BLaER1 treated with 17β-estradiol and CSF1 and Interleukin-3, amounts not matched to agents 10 nM and 100 nM (cell line): Measurements from ENCODE around the gene KAT2A.
A peak's percentile ranks its signal among the peaks of the same experiment; 100 is the strongest.

Experiments used
- H3K27ac ChIP-seq, 11 experiments: shearing (Covaris generic); formaldehyde crosslinking; 2 replicates each; pipeline ENCODE4 v1.8.1; 2022
- H3K27me3 ChIP-seq, 11 experiments: shearing (Covaris generic); formaldehyde crosslinking; 2 replicates each; pipeline ENCODE4 v1.8.1; 2022
- H3K36me3 ChIP-seq, 11 experiments: shearing (Covaris generic); formaldehyde crosslinking; 2 replicates each; pipeline ENCODE4 v1.8.1; 2022
- H3K4me1 ChIP-seq, 10 experiments: shearing (Covaris generic); formaldehyde crosslinking; 2 replicates each; pipeline ENCODE4 v1.8.1; 2022
- H3K4me2 ChIP-seq, 11 experiments: shearing (Covaris generic); formaldehyde crosslinking; 2 replicates each; pipeline ENCODE4 v1.8.1; 2022
- H3K4me3 ChIP-seq, 10 experiments: shearing (Covaris generic); formaldehyde crosslinking; 2 replicates each; pipeline ENCODE4 v1.8.1; 2022
- H3K9ac ChIP-seq, 11 experiments: shearing (Covaris generic); formaldehyde crosslinking; 2 replicates each; pipeline ENCODE4 v1.8.1; 2022
- H3K9me3 ChIP-seq, 11 experiments: shearing (Covaris generic); formaldehyde crosslinking; replicated peaks in 1 of 11; 2 replicates each; pipeline ENCODE4 v1.8.1; 2022
- H4K20me1 ChIP-seq, 11 experiments: shearing (Covaris generic); formaldehyde crosslinking; 2 replicates each; pipeline ENCODE4 v1.8.1; 2022
- Cebpa-rat ChIP-seq, 11 experiments: shearing (Covaris generic); IDR thresholded peaks; 2 replicates each; pipeline ENCODE4 v1.8.1; 2022

KAT2A gene

DNA sequence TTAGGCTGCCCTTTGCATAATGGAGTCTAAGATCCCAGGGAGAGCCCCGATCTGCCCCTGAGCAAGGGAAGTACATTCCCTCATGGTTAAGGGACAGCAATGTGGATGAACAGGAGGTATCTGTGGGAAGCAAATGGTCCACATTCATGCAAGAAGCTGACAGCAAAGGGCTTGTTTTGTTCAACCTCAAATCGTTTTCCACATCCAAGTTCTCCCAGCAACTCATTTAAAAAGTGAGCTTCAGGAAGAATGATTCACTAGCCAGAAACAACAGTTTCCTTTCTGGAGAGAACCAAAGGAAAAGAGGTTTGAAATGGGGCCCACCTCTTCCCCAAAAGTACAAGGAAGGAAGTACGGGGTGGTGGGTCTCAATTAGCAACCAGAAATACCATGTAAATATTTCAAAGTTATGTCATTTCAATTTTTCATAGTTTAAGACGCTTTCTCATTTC, 10.8 kb upstream of the KAT2A start:
- Histone ChIP-seq H3K9ac (peak overlapping the region; percentile 32 to 75 (median 56); a peak in 19 of 22 replicates), H3K4me1 (peaks cover 60 to 100% (median 92%) of the 10 kb centered on the region in 10 experiments), H4K20me1 (peaks cover 7 to 100% (median 85%) of the 10 kb centered on the region in 11 experiments; a peak in 21 of 22 replicates), H3K27ac (peak overlapping the region; percentile 48 to 90 (median 68); a peak in 21 of 22 replicates), H3K4me3 (peak overlapping the region in 8 of 10 experiments; percentile 22 to 51 (median 27); a peak in 14 of 20 replicates), H3K4me2 (peak overlapping the region; percentile 60 to 95 (median 90)), H3K9me3 (no peaks in the 10 kb centered on the region), H3K27me3 (no peaks in the 10 kb centered on the region), H3K36me3 (peaks cover 61 to 81% (median 68%) of the 10 kb centered on the region in 11 experiments)
- no peak for TF ChIP-seq Cebpa-rat (IDR thresholded peaks at IDR 0.05)

- Histone ChIP-seq H3K4me2 (peak overlapping the region; percentile 60 to 95 (median 90)), H3K9ac (peak overlapping the region; percentile 32 to 75 (median 56); a peak in 18 of 22 replicates), H3K27ac (peak overlapping the region; percentile 48 to 90 (median 68); a peak in 21 of 22 replicates), H3K27me3 (no peaks in the 10 kb centered on the region), H3K9me3 (no peaks in the 10 kb centered on the region), H3K4me1 (peaks cover 56 to 94% (median 84%) of the 10 kb centered on the region in 10 experiments), H3K4me3 (peak overlapping the region in 7 of 10 experiments; percentile 22 to 51 (median 30); a peak in 13 of 20 replicates), H3K36me3 (peaks cover 61 to 81% (median 68%) of the 10 kb centered on the region in 11 experiments), H4K20me1 (peaks cover 7 to 97% (median 77%) of the 10 kb centered on the region in 11 experiments; a peak in 20 of 22 replicates)
- no peak for TF ChIP-seq Cebpa-rat (IDR thresholded peaks at IDR 0.05)
Measured at GRCh38 chr17:42131232-42131631, 10.1 kb upstream of the KAT2A start.

DNA sequence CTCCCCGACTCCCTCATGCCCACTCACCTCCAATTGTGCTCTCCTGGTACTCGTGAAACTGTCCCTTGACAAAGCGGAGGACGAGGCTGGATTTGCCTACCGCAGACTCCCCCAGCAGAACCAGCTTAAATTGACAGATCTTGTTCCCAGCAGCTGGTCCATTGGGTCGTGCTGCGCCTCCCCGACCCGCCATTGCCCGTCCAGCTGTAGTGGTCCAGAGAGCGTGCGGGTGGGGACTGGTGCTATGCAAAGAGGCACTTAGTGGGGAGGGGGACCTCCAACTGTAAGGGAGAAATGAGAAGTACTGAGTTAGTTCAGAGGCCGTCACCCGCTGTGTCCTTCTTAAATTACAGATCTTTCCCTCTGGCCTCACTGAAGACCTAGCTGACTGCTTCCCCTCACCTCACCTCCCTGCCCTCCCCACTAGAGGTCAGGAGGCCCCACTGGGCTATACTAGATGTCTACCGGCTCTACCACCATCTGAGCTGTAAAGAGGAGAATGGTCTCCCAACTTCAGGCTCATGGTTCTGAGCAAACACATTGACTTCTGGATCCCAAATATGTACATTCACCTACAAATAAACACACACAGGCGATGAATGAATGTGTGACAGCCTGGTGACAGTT, 9.3 kb upstream of the KAT2A start:
- no peaks in the 10 kb centered on the region for H3K27me3 ChIP-seq
- TF ChIP-seq Cebpa-rat (IDR thresholded peaks at IDR 0.05) = no peak
- peaks cover 64 to 81% (median 72%) of the 10 kb centered on the region in 11 experiments for H3K36me3 ChIP-seq
- no peaks in the 10 kb centered on the region for H3K9me3 ChIP-seq
- H3K27ac ChIP-seq = peak overlapping the region; percentile 48 to 90 (median 68); a peak in 20 of 22 replicates
- peak overlapping the region in 9 of 11 experiments; percentile 30 to 75 (median 55); a peak in 10 of 22 replicates for H3K9ac ChIP-seq
- peaks cover 48 to 86% (median 76%) of the 10 kb centered on the region in 10 experiments for H3K4me1 ChIP-seq
- H3K4me2 ChIP-seq = peak overlapping the region in 9 of 11 experiments; percentile 79 to 95 (median 90); a peak in 18 of 22 replicates
- peak overlapping the region in 1 of 10 experiments; percentile 30; a peak in 1 of 20 replicates for H3K4me3 ChIP-seq
- H4K20me1 ChIP-seq = peaks cover 7 to 89% (median 69%) of the 10 kb centered on the region in 11 experiments; a peak in 20 of 22 replicates

GRCh38 chr17:42129109-42129837, 8.1 kb upstream of the KAT2A start:
- TF ChIP-seq Cebpa-rat (IDR thresholded peaks at IDR 0.05) = no peak
- Histone ChIP-seq H3K9me3 (no peaks in the 10 kb centered on the region), H4K20me1 (peaks cover 7 to 78% (median 57%) of the 10 kb centered on the region in 11 experiments; a peak in 20 of 22 replicates), H3K4me1 (peaks cover 36 to 74% (median 64%) of the 10 kb centered on the region in 10 experiments), H3K4me2 (peak overlapping the region in 8 of 11 experiments; percentile 37 to 95 (median 90); a peak in 14 of 22 replicates), H3K27ac (peak overlapping the region; percentile 5 to 90 (median 68); a peak in 20 of 22 replicates), H3K27me3 (no peaks in the 10 kb centered on the region), H3K9ac (peak overlapping the region in 9 of 11 experiments; percentile 27 to 77 (median 45); a peak in 12 of 22 replicates), H3K36me3 (peaks cover 66 to 79% (median 71%) of the 10 kb centered on the region in 11 experiments), H3K4me3 (peak overlapping the region in 2 of 10 experiments; percentile 6 to 22; a peak in 3 of 20 replicates)

- Histone ChIP-seq H3K27ac (no peak overlapping the region; a peak in 1 of 22 replicates), H3K4me1 (peaks cover 17 to 56% (median 46%) of the 10 kb centered on the region in 10 experiments), H3K9ac (peak overlapping the region in 1 of 11 experiments; percentile 12; a peak in 1 of 22 replicates), H4K20me1 (peaks cover 0 to 60% (median 39%) of the 10 kb centered on the region in 11 experiments; a peak in 20 of 22 replicates), H3K27me3 (no peaks in the 10 kb centered on the region), H3K4me3 (no peak overlapping the region), H3K9me3 (no peaks in the 10 kb centered on the region), H3K4me2 (0 out of 22 replicates have a peak overlapping the region, but pooled peaks of 1 of the 11 experiments have one; percentile 92), H3K36me3 (peaks cover 72 to 84% (median 80%) of the 10 kb centered on the region in 11 experiments)
- TF ChIP-seq Cebpa-rat (IDR thresholded peaks at IDR 0.05) = no peak
Measured at GRCh38 chr17:42127414-42127813, 6.2 kb upstream of the KAT2A start.

DNA sequence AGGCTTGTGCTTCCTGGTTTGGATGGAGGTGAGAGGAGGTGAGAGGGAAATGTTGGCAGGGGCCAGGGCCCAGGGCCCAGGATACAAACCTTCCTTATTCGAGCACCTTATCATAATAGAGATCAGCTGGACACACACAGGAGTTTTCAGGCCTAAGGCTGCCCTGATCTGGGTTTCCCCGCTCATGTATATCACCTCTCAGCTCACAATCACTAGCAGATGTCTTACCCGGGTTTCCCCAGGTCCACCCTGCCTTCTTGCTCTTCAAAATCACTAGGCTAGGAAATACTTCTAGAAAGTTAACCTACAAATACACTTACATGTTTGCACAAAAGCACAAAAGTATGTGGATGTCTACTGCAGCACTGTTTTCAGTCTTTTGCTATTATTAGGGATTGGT, 5.7 kb upstream of the KAT2A start:
- no peak overlapping the region for H3K27ac ChIP-seq
- H3K4me1 ChIP-seq = peaks cover 12 to 54% (median 41%) of the 10 kb centered on the region in 10 experiments
- H3K9ac ChIP-seq = peak overlapping the region in 1 of 11 experiments; percentile 12; a peak in 1 of 22 replicates
- TF ChIP-seq Cebpa-rat (IDR thresholded peaks at IDR 0.05) = no peak
- peaks cover 0 to 60% (median 33%) of the 10 kb centered on the region in 11 experiments; a peak in 19 of 22 replicates for H4K20me1 ChIP-seq
- H3K4me2 ChIP-seq = no peak overlapping the region
- peaks cover 76 to 89% (median 82%) of the 10 kb centered on the region in 11 experiments for H3K36me3 ChIP-seq
- no peak overlapping the region for H3K4me3 ChIP-seq
- no peaks in the 10 kb centered on the region for H3K9me3 ChIP-seq
- no peaks in the 10 kb centered on the region for H3K27me3 ChIP-seq

DNA sequence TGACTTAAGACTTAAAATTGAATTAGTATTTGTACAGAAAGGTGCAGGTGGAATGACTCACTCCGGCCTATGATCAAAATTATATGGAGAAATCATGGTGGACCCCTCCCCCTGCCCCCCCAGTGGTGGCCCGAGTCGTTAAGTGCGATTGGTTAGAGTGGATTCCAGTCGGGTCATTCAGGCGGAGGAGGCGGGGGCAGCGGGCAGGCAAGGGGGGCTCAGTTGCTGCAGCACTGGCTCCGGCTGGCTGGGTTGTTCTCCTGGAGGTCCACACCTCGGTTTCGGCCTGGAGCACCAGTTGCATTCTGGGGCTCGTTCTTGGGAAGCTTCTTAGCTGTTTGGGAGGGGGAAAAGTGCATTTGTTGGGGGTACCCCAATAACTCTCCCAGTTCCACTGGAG, 4.4 kb upstream of the KAT2A start:
- peaks cover 0 to 52% (median 21%) of the 10 kb centered on the region in 11 experiments; a peak in 16 of 22 replicates for H4K20me1 ChIP-seq
- no peak overlapping the region for H3K27ac ChIP-seq
- peaks cover 70 to 82% (median 77%) of the 10 kb centered on the region in 11 experiments for H3K36me3 ChIP-seq
- no peak for TF ChIP-seq Cebpa-rat (IDR thresholded peaks at IDR 0.05)
- H3K9me3 ChIP-seq = no peaks in the 10 kb centered on the region
- no peak overlapping the region for H3K4me3 ChIP-seq
- no peaks in the 10 kb centered on the region for H3K27me3 ChIP-seq
- H3K9ac ChIP-seq = no peak overlapping the region
- H3K4me1 ChIP-seq = peaks cover 7 to 49% (median 35%) of the 10 kb centered on the region in 10 experiments
- H3K4me2 ChIP-seq = no peak overlapping the region

- Histone ChIP-seq H3K9me3 (no peaks in the 10 kb centered on the region), H3K4me2 (no peak overlapping the region), H3K36me3 (peaks cover 58 to 76% (median 66%) of the 10 kb centered on the region in 11 experiments), H3K27me3 (no peaks in the 10 kb centered on the region), H3K4me3 (no peak overlapping the region), H3K4me1 (peaks cover 15 to 49% (median 35%) of the 10 kb centered on the region in 10 experiments), H3K9ac (0 out of 22 replicates have a peak overlapping the region, but pooled peaks of 1 of the 11 experiments have one; percentile 37), H4K20me1 (peaks cover 0 to 41% (median 12%) of the 10 kb centered on the region in 11 experiments; a peak in 13 of 22 replicates), H3K27ac (no peak overlapping the region)
- no peak for TF ChIP-seq Cebpa-rat (IDR thresholded peaks at IDR 0.05)
Measured at GRCh38 chr17:42124256-42124655, 3.1 kb upstream of the KAT2A start.
